HEK293 (cell line): ENCODE data around the gene STX18.

ENCODE experiments used
- ZNF274 ChIP-seq, 2 experiments: fragments of 200-500 bp in 1 of 2; fragments of 450-650 bp in 1 of 2; sonication (Bioruptor generic) in 1 of 2; formaldehyde crosslinking in 1 of 2; IDR thresholded peaks; 2 replicates each; pipeline versions ENCODE4 v1.5.1 to v1.6.1; 2014 to 2016; ENCODE audit warnings: borderline replicate concordance in 1 of 2, inconsistent platforms in 1 of 2, low read length in 1 of 2, missing biosample characterization in 1 of 2, missing genetic modification characterization in 1 of 2
- ZNF639 ChIP-seq: fragments of 450-650 bp; formaldehyde crosslinking; IDR thresholded peaks from 2 replicates; pipeline ENCODE4 v1.5.1; 2016; ENCODE audit warnings: missing biosample characterization, missing genetic modification characterization
- TF ChIP-seq, protein P1 (sequence below): fragments of 450-650 bp; formaldehyde crosslinking; IDR thresholded peaks from 2 replicates; pipeline ENCODE4 v1.5.1; 2016; ENCODE audit warnings: missing biosample characterization, missing genetic modification characterization

DNA sequence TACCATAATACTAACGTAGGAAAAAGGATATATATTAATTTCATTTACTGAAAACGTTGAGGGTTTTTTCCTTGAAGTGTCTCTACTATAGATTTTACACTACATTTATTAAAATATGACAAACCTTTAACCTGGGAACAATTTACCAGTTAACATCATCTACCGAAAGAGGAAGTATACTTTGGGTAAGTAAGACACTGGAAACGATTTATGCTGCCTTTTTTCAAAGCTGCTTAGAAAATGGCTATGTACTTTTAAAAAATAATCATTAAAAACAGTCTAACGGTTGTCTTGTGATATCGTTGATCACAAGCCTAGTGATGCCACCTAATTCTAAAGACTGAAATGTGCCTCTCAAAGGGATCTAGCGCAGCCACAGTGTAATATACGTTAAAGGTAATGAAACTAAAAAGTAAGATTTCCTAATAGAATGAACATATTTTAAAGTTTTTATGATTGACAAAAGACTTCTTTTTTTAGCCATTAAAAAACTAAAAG lies 50.4 kb downstream of the STX18 start:
- TF ChIP-seq, protein P1, sequence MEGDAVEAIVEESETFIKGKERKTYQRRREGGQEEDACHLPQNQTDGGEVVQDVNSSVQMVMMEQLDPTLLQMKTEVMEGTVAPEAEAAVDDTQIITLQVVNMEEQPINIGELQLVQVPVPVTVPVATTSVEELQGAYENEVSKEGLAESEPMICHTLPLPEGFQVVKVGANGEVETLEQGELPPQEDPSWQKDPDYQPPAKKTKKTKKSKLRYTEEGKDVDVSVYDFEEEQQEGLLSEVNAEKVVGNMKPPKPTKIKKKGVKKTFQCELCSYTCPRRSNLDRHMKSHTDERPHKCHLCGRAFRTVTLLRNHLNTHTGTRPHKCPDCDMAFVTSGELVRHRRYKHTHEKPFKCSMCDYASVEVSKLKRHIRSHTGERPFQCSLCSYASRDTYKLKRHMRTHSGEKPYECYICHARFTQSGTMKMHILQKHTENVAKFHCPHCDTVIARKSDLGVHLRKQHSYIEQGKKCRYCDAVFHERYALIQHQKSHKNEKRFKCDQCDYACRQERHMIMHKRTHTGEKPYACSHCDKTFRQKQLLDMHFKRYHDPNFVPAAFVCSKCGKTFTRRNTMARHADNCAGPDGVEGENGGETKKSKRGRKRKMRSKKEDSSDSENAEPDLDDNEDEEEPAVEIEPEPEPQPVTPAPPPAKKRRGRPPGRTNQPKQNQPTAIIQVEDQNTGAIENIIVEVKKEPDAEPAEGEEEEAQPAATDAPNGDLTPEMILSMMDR (tag by site-specific recombination): no peak
- no peak for TF ChIP-seq ZNF274 (IDR thresholded peaks at IDR 0.05; ENCODE audit: low read length)
- TF ChIP-seq ZNF274 (tag by site-specific recombination; IDR thresholded peaks at IDR 0.05; ENCODE audit: borderline replicate concordance): no peak
- TF ChIP-seq ZNF639 (tag by site-specific recombination): no peak
